Dendritic cell treated with granulocyte-macrophage colony-stimulating factor and Interleukin-4, amounts not matched to agents 40 ng/mL and 50 ng/mL, for 4 days (primary cell): ENCODE results near the gene DNAH5.
"Not testable (repeated sequence)": the region's sequence is repeated elsewhere in the genome, so short reads cannot be mapped to it uniquely, and the experiment has no call there.

Source experiments
- H3K27ac Mint-ChIP-seq: one replicate; pipeline ENCODE4 v1.8.0; 2022; ENCODE audit warnings: mild to moderate bottlenecking, mixed read lengths
- H3K27me3 Mint-ChIP-seq: one replicate; pipeline ENCODE4 v1.8.0; 2022; ENCODE audit warnings: mild to moderate bottlenecking, mixed read lengths
- H3K36me3 Mint-ChIP-seq: one replicate; pipeline ENCODE4 v1.8.0; 2022; ENCODE audit warnings: low read depth, mixed read lengths
- H3K4me1 Mint-ChIP-seq: one replicate; pipeline ENCODE4 v1.8.0; 2022; ENCODE audit warnings: low read depth, mixed read lengths
- H3K4me3 Mint-ChIP-seq: one replicate; pipeline ENCODE4 v1.8.0; 2022; ENCODE audit warnings: mild to moderate bottlenecking, moderate library complexity, mixed read lengths
- H3K9me3 Mint-ChIP-seq: one replicate; pipeline ENCODE4 v1.8.0; 2022; ENCODE audit warnings: mixed read lengths
- intact Hi-C: fragments of 100-400 bp; cut with micrococcal nuclease; formaldehyde crosslinking; loops from one replicate; pipeline ENCODE4 v1.15.0; 2022

Gene DNAH5

GRCh38 chr5:13843175-13843846, 101.2 kb downstream of the DNAH5 start:
- no peaks in the 10 kb centered on the region for H3K36me3 Mint-ChIP-seq
- no peak overlapping the region for H3K27ac Mint-ChIP-seq
- no peak overlapping the region for H3K4me3 Mint-ChIP-seq
- no peaks in the 10 kb centered on the region for H3K4me1 Mint-ChIP-seq
- H3K27me3 Mint-ChIP-seq = no peaks in the 10 kb centered on the region
- H3K9me3 Mint-ChIP-seq = no peaks in the 10 kb centered on the region
- intact Hi-C loops = no loop called here

GRCh38 chr5:13833440-13833839, 111.0 kb downstream of the DNAH5 start:
- Mint-ChIP-seq H3K4me1 (no peaks in the 10 kb centered on the region), H3K36me3 (no peaks in the 10 kb centered on the region), H3K27ac (no peak overlapping the region), H3K27me3 (no peaks in the 10 kb centered on the region), H3K9me3 (peaks cover 29% of the 10 kb centered on the region), H3K4me3 (no peak overlapping the region)
- intact Hi-C loops = no loop called here

GRCh38 chr5:13831351-13831750, 113.1 kb downstream of the DNAH5 start:
- no peaks in the 10 kb centered on the region for H3K36me3 Mint-ChIP-seq
- no peak overlapping the region for H3K4me3 Mint-ChIP-seq
- H3K4me1 Mint-ChIP-seq = no peaks in the 10 kb centered on the region
- H3K27me3 Mint-ChIP-seq = no peaks in the 10 kb centered on the region
- intact Hi-C loops = no loop called here
- no peak overlapping the region for H3K27ac Mint-ChIP-seq
- peaks cover 36% of the 10 kb centered on the region for H3K9me3 Mint-ChIP-seq

- H3K4me3 Mint-ChIP-seq = no peak overlapping the region
- no peaks in the 10 kb centered on the region for H3K36me3 Mint-ChIP-seq
- no peak overlapping the region for H3K27ac Mint-ChIP-seq
- intact Hi-C loops = no loop called here
- peaks cover 33% of the 10 kb centered on the region for H3K9me3 Mint-ChIP-seq
- no peaks in the 10 kb centered on the region for H3K4me1 Mint-ChIP-seq
- H3K27me3 Mint-ChIP-seq = no peaks in the 10 kb centered on the region
Observed at GRCh38 chr5:13830536-13830935, 114.0 kb downstream of the DNAH5 start.

- Mint-ChIP-seq H3K9me3 (peaks cover 5% of the 10 kb centered on the region), H3K4me3 (no peak overlapping the region), H3K27me3 (no peaks in the 10 kb centered on the region), H3K27ac (no peak overlapping the region), H3K4me1 (no peaks in the 10 kb centered on the region), H3K36me3 (no peaks in the 10 kb centered on the region)
- intact Hi-C loops = no loop called here
Observed at GRCh38 chr5:13821366-13821765, 123.1 kb downstream of the DNAH5 start.

- no peaks in the 10 kb centered on the region for H3K9me3 Mint-ChIP-seq
- no peaks in the 10 kb centered on the region for H3K27me3 Mint-ChIP-seq
- intact Hi-C loops = no loop called here
- no peak overlapping the region for H3K27ac Mint-ChIP-seq
- no peak overlapping the region for H3K4me3 Mint-ChIP-seq
- no peaks in the 10 kb centered on the region for H3K4me1 Mint-ChIP-seq
- no peaks in the 10 kb centered on the region for H3K36me3 Mint-ChIP-seq
Observed at GRCh38 chr5:13816126-13816525, 128.4 kb downstream of the DNAH5 start.

GRCh38 chr5:13814301-13814700, 130.2 kb downstream of the DNAH5 start:
- no peaks in the 10 kb centered on the region for H3K27me3 Mint-ChIP-seq
- no peaks in the 10 kb centered on the region for H3K9me3 Mint-ChIP-seq
- H3K36me3 Mint-ChIP-seq = no peaks in the 10 kb centered on the region
- intact Hi-C loops = no loop called here
- no peak overlapping the region for H3K27ac Mint-ChIP-seq
- no peaks in the 10 kb centered on the region for H3K4me1 Mint-ChIP-seq
- H3K4me3 Mint-ChIP-seq = no peak overlapping the region

GRCh38 chr5:13809921-13810320, 134.6 kb downstream of the DNAH5 start:
- no peaks in the 10 kb centered on the region for H3K4me1 Mint-ChIP-seq
- peaks cover 9% of the 10 kb centered on the region for H3K9me3 Mint-ChIP-seq
- intact Hi-C loops = no loop called here
- no peak overlapping the region for H3K4me3 Mint-ChIP-seq
- no peaks in the 10 kb centered on the region for H3K36me3 Mint-ChIP-seq
- H3K27me3 Mint-ChIP-seq = no peaks in the 10 kb centered on the region
- no peak overlapping the region for H3K27ac Mint-ChIP-seq

- Mint-ChIP-seq H3K27me3 (no peaks in the 10 kb centered on the region), H3K4me1 (no peaks in the 10 kb centered on the region), H3K4me3 (no peak overlapping the region), H3K36me3 (no peaks in the 10 kb centered on the region), H3K9me3 (peaks cover 21% of the 10 kb centered on the region), H3K27ac (no peak overlapping the region)
- intact Hi-C loops = no loop called here
Observed at GRCh38 chr5:13804336-13804735, 140.2 kb downstream of the DNAH5 start.

GRCh38 chr5:13798569-13798968, 145.9 kb downstream of the DNAH5 start:
- intact Hi-C loops, H3K36me3 Mint-ChIP-seq, H3K4me3 Mint-ChIP-seq, H3K4me1 Mint-ChIP-seq, H3K27ac Mint-ChIP-seq, H3K27me3 Mint-ChIP-seq: not testable (repeated sequence)
- H3K9me3 Mint-ChIP-seq = peaks cover 38% of the 10 kb centered on the region

GRCh38 chr5:13785781-13786415, 158.6 kb downstream of the DNAH5 start:
- intact Hi-C loops = no loop called here
- no peaks in the 10 kb centered on the region for H3K36me3 Mint-ChIP-seq
- H3K27ac Mint-ChIP-seq = no peak overlapping the region
- H3K4me1 Mint-ChIP-seq = no peaks in the 10 kb centered on the region
- no peaks in the 10 kb centered on the region for H3K27me3 Mint-ChIP-seq
- H3K9me3 Mint-ChIP-seq = peaks cover 40% of the 10 kb centered on the region
- no peak overlapping the region for H3K4me3 Mint-ChIP-seq

- no peaks in the 10 kb centered on the region for H3K4me1 Mint-ChIP-seq
- no peaks in the 10 kb centered on the region for H3K36me3 Mint-ChIP-seq
- no peak overlapping the region for H3K27ac Mint-ChIP-seq
- H3K27me3 Mint-ChIP-seq = no peaks in the 10 kb centered on the region
- intact Hi-C loops = no loop called here
- H3K9me3 Mint-ChIP-seq = peaks cover 37% of the 10 kb centered on the region
- H3K4me3 Mint-ChIP-seq = no peak overlapping the region
Observed at GRCh38 chr5:13783726-13784125, 160.8 kb downstream of the DNAH5 start.

- Mint-ChIP-seq H3K9me3 (peaks cover 46% of the 10 kb centered on the region), H3K27ac (no peak overlapping the region), H3K4me3 (no peak overlapping the region), H3K27me3 (no peaks in the 10 kb centered on the region), H3K4me1 (no peaks in the 10 kb centered on the region), H3K36me3 (no peaks in the 10 kb centered on the region)
- intact Hi-C loops = no loop called here
Observed at GRCh38 chr5:13780081-13780480, 164.4 kb downstream of the DNAH5 start.

GRCh38 chr5:13773649-13774048, 170.8 kb downstream of the DNAH5 start:
- Mint-ChIP-seq H3K9me3 (peaks cover 23% of the 10 kb centered on the region), H3K27ac (no peak overlapping the region), H3K36me3 (no peaks in the 10 kb centered on the region), H3K4me1 (no peaks in the 10 kb centered on the region), H3K4me3 (no peak overlapping the region), H3K27me3 (no peaks in the 10 kb centered on the region)
- intact Hi-C loops = no loop called here

GRCh38 chr5:13771011-13771571, 173.4 kb downstream of the DNAH5 start:
- H3K27me3 Mint-ChIP-seq = no peaks in the 10 kb centered on the region
- H3K9me3 Mint-ChIP-seq = peaks cover 15% of the 10 kb centered on the region
- no peaks in the 10 kb centered on the region for H3K4me1 Mint-ChIP-seq
- no peak overlapping the region for H3K4me3 Mint-ChIP-seq
- H3K27ac Mint-ChIP-seq = no peak overlapping the region
- intact Hi-C loops = no loop called here
- no peaks in the 10 kb centered on the region for H3K36me3 Mint-ChIP-seq
